Activated T-cell treated with anti-CD3 and anti-CD28 coated beads, Interleukin-2, amount 50 U/mL, for 4 hours (primary cell): ENCODE data around the gene ARFRP1. TPM values are rescaled to one million over a fixed set of nuclear protein-coding genes. Genes with fewer than 3 reads are reported as not detected.

Source experiments
- ATAC-seq, 2 donors: fragments of 200-7000 bp; cut with Tn5 transposase; one replicate each; pipeline ENCODE4 v1.10.0; 2021
- DNase-seq: peaks from one replicate; pipeline ENCODE4 v3.0.0-alpha.2; 2020
- H3K27me3 Mint-ChIP-seq: one replicate; pipeline ENCODE4 v1.8.0; 2021; ENCODE audit warnings: low read depth, mixed read lengths
- H3K36me3 Mint-ChIP-seq: one replicate; pipeline ENCODE4 v1.8.0; 2022; ENCODE audit warnings: mixed read lengths; ENCODE audit not compliant: insufficient read depth
- H3K4me1 Mint-ChIP-seq: one replicate; pipeline ENCODE4 v1.8.0; 2021; ENCODE audit warnings: low read depth, mixed read lengths
- H3K4me3 Mint-ChIP-seq: one replicate; pipeline ENCODE4 v1.8.0; 2021; ENCODE audit warnings: mild to moderate bottlenecking, moderate library complexity, mixed read lengths
- H3K9me3 Mint-ChIP-seq: one replicate; pipeline ENCODE4 v1.8.0; 2021; ENCODE audit warnings: mixed read lengths
- total RNA-seq, 3 donors: library from RNA; stranded (reverse); gene quantifications; one replicate each; pipeline ENCODE4 v1.2.1, GENCODE V29; 2021

The ARFRP1 gene
- total RNA-seq, 3 donors from 2014 or later, result 62.1 to 67.1 (median 63.5) TPM

DNA sequence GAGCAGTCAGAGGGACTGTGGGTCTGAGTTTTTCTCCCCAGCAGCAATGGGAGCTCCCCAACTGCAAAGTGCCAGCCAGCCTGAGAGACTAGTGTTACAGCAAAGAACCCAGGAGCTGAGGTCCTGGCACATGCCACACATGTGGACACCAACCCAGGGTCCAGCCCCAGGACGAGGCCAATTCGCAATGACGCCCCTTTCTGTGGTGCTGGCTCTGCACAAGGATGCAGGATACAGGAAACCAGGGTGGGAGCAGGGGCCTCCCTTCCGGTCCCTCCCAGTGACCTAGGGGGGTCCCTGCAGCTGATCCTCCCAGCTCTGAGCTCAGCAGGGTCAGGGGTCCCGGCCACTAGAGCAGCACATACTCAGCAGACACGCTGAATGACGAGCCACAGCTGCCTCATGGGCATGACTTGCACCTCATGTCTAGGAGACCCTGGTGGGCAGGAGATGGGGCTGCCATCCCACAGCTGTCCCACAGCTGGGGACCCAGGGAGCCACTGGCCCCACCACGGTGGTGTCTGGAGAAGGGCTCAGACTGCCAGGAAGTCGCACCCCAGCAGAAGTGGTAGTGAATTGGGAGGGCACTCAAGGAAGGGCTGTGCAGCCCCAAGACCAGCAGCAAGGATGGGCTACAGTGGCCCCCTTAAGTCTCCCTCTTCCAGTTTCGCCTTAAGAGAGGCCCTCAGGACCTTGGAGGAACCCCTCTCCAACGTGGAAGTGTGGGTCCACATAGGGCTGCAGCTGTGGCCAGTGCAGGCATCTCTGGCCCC is 3.6 kb downstream of the ARFRP1 start:
- Mint-ChIP-seq H3K9me3 (no peaks in the 10 kb centered on the region), H3K4me3 (no peak overlapping the region), H3K36me3 (peaks cover 16% of the 10 kb centered on the region), H3K27me3 (no peaks in the 10 kb centered on the region), H3K4me1 (peaks cover 33% of the 10 kb centered on the region)
- no peak for ATAC-seq
- DNase-seq, result no peak

DNA sequence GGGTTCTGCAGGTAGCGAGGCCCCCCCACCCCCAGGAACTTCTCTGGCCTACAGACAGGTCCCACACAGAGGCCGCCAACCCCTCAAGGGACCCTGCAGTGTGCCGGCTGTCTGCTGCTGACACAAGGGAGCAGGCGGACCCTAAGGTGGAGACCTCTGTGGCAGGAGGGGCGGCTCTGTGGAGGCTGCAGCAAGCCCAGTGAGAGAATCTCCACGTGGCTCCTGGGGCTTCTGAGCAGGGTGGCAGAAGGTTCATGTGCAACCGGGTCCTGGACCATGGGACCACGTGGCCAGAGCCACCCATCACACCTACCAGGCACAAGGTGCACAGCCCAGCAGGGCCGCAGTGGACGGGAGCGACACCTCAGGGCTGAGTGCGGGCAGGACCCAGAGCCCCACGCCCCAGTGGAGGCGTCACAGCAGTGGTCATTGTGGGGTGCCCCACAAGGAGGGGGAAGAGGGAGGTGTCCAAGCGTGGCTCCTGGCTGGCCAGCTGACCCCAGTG is 4.3 kb downstream of the ARFRP1 start:
- Mint-ChIP-seq H3K9me3 (no peaks in the 10 kb centered on the region), H3K4me1 (peaks cover 29% of the 10 kb centered on the region), H3K36me3 (peaks cover 12% of the 10 kb centered on the region), H3K4me3 (no peak overlapping the region), H3K27me3 (no peaks in the 10 kb centered on the region)
- no peak for DNase-seq
- no peak for ATAC-seq

DNA sequence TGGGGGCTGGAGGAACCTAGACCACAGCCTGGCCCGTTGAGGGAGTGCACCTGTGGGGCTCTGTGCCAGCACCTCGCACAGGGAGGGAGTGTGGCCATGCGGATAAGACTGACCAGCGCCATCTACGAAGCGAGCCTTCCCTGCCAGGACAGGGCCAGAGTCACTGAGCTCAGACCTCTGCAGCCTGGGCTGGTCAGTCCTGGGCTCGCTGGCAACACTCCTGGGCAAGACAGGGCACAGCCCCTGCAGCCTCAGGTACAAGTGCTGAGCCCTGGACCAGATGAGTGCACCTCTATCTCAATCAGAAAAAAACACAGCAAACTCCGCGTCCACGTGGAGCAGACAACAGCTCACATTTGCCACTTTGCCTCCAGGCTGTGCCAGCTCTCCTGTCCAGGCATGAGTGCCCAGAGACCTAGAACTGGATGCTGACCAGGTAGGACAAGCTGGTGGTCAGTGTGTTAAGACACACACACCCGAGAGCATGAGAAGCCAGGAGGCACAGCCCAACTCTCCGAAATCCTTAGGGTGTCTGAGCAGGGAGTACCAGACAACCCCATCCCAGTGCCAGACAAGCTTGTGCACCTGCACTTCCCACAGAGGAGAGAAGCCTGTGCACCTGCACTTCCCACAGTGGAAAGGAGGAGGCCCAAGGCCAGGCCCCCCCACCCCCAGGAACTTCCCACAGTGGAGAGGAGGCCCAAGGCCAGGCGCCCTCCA is 4.9 kb downstream of the ARFRP1 start:
- DNase-seq (no peak), ATAC-seq (no peak)
- Mint-ChIP-seq H3K4me1 (peaks cover 28% of the 10 kb centered on the region), H3K4me3 (no peak overlapping the region), H3K27me3 (no peaks in the 10 kb centered on the region), H3K9me3 (no peaks in the 10 kb centered on the region), H3K36me3 (peaks cover 11% of the 10 kb centered on the region)

DNA sequence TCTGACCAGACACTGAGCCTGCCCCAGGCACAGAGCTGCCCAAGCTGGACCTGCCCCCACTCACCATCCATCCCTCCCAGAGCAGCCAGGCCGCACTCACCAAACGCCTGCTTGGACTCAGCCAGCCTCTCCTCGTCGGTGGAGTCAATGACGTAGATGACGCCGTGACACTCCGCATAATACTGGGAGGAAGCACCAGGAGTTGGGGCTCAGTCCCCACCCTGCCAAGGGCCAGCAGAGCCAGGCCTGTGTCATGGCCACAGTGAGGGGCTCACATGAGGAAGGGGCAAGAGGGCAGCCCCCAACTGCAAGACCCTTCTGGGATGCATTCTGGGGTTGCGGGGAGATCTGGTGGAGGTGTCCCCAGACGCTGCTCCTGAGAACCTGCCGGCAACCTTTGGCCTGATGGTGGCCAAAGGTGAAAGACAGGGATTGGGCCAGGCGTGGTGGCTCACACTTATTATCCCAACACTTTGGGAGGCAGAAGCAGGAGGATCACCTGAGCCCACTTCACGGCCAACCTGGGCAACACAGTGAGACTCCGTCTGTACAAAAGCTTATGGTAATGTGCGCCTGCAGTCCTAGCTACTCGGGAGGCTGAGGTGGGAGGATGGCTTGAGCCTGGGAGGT is 5.6 kb downstream of the ARFRP1 start:
- Mint-ChIP-seq H3K4me3 (no peak overlapping the region), H3K4me1 (peaks cover 34% of the 10 kb centered on the region), H3K27me3 (no peaks in the 10 kb centered on the region), H3K9me3 (no peaks in the 10 kb centered on the region), H3K36me3 (peaks cover 11% of the 10 kb centered on the region)
- DNase-seq (no peak), ATAC-seq (no peak)

DNA sequence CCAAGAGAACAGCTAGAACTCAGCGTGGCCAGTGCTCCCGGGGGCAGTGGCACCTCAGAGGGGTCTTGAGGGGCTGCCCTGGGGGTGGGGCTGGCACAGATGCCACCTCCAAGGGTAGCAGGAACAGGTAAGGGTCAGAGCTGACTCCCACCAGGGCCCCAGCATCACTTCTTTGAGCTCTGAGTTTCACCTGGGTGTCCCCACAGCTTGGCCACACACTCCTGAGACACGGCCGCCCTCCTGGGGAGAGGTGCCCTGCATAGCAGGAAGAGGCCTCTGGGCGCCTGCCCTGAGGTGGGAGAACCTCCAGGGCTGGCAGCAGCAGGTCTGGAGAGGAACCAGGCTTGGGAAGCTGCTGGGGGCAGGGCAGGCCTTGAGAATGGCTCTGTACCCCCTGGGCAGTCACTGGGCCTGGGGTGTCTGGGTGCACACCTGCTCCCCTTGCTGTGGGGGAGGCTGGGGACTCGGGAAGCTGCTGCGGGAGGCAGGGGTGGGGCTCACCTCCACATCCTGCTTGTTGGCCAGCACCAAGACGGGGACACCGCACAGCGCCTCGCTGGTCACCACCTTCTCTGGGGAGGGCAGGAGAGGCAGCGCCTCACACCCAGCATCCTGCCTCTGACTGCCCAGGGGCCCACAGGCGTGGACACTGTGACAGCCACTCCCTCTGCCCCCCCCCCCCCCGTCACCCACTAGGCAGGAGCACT is 6.3 kb downstream of the ARFRP1 start:
- no peak for DNase-seq
- H3K36me3 Mint-ChIP-seq, result peaks cover 8% of the 10 kb centered on the region
- H3K4me1 Mint-ChIP-seq, result peaks cover 31% of the 10 kb centered on the region
- H3K9me3 Mint-ChIP-seq, result no peaks in the 10 kb centered on the region
- H3K27me3 Mint-ChIP-seq, result no peaks in the 10 kb centered on the region
- ATAC-seq, result no peak
- H3K4me3 Mint-ChIP-seq, result no peak overlapping the region

DNA sequence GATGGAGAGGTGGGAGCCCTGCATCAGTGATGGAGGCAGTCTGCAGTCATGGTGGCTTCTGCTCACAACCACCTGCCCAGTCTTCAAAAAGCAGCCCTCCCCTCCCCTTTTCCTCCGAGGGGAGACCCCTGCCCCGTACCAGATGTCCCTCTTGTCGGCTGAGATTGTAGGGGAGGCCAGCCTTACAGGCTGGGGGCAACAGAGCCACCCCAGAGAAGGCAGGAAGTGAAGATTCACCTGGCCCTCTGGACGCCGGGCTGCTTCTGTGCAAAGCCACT is 6.8 kb downstream of the ARFRP1 start:
- DNase-seq, result no peak
- no peak for ATAC-seq
- H3K9me3 Mint-ChIP-seq, result no peaks in the 10 kb centered on the region
- no peak overlapping the region for H3K4me3 Mint-ChIP-seq
- H3K27me3 Mint-ChIP-seq, result no peaks in the 10 kb centered on the region
- peaks cover 31% of the 10 kb centered on the region for H3K4me1 Mint-ChIP-seq
- peaks cover 8% of the 10 kb centered on the region for H3K36me3 Mint-ChIP-seq

DNA sequence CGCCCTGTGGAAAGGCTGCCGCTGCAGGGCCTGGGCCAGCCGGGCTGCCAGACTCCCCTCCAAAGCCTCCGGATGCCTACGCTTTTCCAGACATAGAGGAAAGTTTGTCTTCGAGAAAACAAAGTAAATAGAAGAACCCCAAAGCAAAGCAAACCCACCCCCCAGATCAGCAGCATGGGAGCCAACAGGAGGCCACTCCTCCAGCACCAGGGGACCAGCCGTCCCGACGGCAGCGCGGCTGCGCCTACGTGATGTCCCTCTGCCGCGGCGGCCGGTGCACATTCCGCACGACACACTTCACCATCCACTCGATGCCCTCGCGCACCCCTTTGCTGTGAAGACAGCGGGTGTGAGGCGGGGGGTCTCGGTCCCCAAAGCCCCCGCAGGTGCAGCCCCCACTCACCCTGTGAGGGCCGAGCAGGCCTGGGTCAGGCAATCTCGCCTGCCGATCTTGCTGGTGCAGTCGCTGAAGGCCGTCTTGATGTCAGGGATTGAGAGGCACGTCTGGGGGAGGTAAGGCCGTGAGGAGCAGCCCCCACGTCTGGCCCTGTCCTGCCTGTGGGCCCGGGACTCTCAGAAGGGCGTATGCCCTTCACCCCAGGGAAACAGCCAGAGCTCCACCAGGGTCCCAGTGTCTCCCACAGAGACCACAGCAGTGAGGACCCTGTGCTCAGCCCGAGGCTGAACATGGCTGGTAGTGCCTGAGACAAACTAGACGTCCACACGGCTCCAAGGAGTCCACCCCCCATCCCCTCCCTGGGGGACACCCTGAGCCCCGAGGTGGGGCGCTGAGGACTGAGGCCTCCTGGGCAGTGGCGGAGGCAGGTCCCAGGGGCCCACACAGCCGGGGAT is 7.4 kb downstream of the ARFRP1 start:
- Mint-ChIP-seq H3K9me3 (no peaks in the 10 kb centered on the region), H3K4me1 (peaks cover 29% of the 10 kb centered on the region), H3K36me3 (peaks cover 6% of the 10 kb centered on the region), H3K27me3 (no peaks in the 10 kb centered on the region), H3K4me3 (no peak overlapping the region)
- ATAC-seq, result no peak
- no peak for DNase-seq

DNA sequence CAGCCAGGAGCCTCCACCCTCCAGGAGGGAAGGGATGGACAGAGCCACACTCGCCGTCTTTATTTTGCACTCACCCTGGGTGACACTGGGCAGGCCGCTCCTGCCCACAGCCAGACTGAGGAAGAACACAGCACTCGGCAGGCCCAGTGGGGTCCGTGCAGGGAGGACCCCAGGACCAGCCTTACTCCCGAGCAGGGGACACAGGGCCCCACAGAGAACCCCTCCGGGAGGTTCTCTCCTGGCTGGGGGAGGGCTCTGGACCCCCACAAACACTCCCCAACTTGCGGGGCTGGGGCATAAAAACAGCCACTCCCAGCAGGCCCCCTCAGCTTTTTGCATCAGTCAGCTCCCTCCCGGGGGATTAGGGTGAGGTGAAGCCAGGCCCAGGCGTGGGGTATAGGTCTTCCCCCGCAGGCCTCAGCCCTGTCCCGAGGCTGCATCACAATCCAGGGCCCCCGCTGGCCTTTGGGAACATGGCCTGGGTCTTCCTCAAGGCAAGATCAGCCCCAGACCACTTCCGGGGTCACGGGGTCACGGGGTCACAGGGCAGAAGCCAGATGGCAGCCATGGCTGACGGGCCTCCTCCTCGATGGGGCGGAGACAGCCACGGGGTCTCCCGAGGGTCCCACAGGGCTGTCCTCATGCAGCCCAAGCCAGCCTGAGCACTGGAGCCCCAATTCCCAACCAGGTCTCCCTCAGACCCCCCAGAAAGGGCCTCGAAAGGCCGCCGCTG is 8.1 kb downstream of the ARFRP1 start:
- Mint-ChIP-seq H3K4me3 (peak overlapping the region; percentile 11), H3K27me3 (no peaks in the 10 kb centered on the region), H3K9me3 (no peaks in the 10 kb centered on the region), H3K36me3 (peaks cover 2% of the 10 kb centered on the region), H3K4me1 (peaks cover 26% of the 10 kb centered on the region)
- ATAC-seq (no peak), DNase-seq (no peak)

DNA sequence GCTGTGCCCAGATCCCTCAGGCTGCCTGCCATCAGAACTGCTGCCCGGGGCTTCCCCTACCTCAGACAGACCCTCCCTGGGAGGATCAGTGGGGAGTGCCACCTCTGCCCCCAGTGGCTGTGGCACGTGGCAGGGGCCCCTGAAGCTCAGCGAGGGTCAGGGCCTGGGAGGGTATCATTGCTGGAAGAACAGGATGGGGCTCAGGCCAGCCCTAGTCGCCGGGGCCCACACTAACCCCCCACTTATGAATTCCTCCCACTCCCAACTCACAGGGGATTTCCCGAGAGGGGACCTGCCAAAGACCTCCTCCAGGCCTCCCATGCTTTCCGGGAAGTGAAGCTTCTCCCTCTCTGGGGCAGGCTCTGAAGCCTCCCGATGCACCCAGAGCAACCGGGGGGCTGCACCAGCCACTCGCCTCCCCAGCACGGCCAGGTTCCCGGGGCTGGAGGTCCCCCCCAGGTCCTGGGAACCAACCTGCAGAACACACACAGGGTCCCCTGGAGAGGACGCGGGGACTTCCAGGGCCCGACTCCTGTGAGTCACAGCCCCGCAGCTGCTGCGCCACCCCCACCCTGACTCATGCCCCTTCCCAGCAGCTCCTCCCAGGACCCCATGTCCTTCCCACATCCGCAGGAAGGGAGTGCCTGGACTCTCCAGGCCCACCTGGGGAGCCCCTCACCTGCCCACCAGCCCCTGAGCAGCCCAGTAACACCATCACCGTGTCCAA is 8.9 kb downstream of the ARFRP1 start:
- DNase-seq, result peak; percentile 33
- Mint-ChIP-seq H3K27me3 (no peaks in the 10 kb centered on the region), H3K4me1 (peaks cover 26% of the 10 kb centered on the region), H3K9me3 (no peaks in the 10 kb centered on the region), H3K36me3 (peaks cover 2% of the 10 kb centered on the region), H3K4me3 (peak overlapping the region; percentile 11)
- peak; percentile 62 to 75 for ATAC-seq

DNA sequence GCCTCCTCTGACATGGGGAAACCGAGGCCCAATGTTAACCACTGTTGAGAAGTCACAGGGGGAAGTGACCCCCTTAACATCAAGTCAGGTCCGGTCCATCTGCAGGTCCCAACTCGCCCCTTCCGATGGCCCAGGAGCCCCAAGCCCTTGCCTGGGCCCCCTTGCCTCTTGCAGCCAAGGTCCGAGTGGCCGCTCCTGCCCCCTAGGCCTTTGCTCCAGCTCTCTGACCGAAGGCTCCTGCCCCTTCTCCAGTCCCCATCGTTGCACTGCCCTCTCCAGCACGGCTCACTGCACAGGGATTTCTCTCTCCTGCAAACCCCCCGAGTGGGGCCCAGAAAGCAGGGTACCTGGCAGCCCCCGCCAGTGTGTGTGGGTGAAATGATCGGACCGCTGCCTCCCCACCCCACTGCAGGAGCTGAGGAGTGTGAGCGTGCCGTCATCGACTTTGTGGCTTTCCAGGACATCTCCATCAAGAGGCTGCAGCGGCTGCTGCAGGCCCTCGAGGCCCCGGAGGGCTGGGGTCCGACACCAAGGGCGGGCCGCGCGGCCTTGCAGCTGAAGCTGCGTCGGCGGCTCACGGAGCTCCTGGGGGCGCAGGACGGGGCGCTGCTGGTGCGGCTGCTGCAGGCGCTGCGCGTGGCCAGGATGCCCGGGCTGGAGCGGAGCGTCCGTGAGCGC is 9.8 kb downstream of the ARFRP1 start:
- H3K4me3 Mint-ChIP-seq, result no peak overlapping the region
- DNase-seq, result no peak

DNA sequence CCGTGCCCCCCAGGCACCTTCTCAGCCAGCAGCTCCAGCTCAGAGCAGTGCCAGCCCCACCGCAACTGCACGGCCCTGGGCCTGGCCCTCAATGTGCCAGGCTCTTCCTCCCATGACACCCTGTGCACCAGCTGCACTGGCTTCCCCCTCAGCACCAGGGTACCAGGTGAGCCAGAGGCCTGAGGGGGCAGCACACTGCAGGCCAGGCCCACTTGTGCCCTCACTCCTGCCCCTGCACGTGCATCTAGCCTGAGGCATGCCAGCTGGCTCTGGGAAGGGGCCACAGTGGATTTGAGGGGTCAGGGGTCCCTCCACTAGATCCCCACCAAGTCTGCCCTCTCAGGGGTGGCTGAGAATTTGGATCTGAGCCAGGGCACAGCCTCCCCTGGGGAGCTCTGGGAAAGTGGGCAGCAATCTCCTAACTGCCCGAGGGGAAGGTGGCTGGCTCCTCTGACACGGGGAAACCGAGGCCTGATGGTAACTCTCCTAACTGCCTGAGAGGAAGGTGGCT is 10.4 kb downstream of the ARFRP1 start:
- H3K9me3 Mint-ChIP-seq, result no peaks in the 10 kb centered on the region
- H3K36me3 Mint-ChIP-seq, result peaks cover 2% of the 10 kb centered on the region
- peaks cover 24% of the 10 kb centered on the region for H3K4me1 Mint-ChIP-seq
- DNase-seq, result no peak
- H3K4me3 Mint-ChIP-seq, result peak overlapping the region; percentile 40
- no peak for ATAC-seq
- no peaks in the 10 kb centered on the region for H3K27me3 Mint-ChIP-seq

More for the DNA sequence above, 9.8 kb downstream of the ARFRP1 start:
- no peaks in the 10 kb centered on the region for H3K27me3 Mint-ChIP-seq
- H3K36me3 Mint-ChIP-seq, result peaks cover 3% of the 10 kb centered on the region
- no peaks in the 10 kb centered on the region for H3K9me3 Mint-ChIP-seq
- no peak for ATAC-seq
- peaks cover 25% of the 10 kb centered on the region for H3K4me1 Mint-ChIP-seq
